GM21381 (cell line): ENCODE data around the gene KIRREL3.

ENCODE experiments used
- ATAC-seq: cut with Tn5 transposase; IDR thresholded peaks from one replicate; pipeline ENCODE4 v1.9.1; 2021; ENCODE audit warnings: mild to moderate bottlenecking, moderate library complexity; ENCODE audit not compliant: unreplicated experiment

KIRREL3 gene

DNA sequence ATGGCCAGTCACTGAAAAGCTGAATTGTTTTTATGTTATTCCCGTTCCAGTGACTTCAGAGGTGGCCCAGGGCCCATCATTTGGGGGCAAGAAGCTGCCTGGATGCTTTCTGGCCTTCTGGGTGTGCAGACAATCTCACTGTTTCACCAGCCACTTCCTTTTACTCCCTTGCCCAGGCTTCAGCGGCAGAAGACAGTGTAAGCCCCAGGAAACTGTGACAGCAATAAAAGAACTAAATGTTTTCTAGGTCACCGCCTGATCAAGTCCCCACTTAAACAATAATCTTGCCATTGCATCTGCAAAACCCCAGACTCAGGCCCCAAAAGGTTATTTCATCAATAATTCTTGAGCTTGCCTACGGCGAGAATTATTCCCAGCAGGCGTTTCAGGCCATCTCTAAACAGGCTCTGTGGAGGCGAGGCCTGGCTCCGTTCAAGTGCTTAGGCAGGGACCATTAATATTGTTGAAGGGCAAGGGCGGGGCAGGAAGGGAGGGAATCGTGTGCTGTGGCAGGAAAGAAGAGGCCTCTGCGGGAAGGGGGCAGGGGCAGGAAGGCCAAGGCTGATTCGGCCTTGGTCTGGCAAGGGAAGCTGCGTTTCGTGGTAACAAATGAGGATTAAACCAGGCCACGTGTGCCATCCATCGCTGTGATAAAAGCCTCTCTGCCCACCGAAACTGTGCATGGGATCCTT is 252.3 kb downstream of the KIRREL3 start:
- ATAC-seq = no peak

DNA sequence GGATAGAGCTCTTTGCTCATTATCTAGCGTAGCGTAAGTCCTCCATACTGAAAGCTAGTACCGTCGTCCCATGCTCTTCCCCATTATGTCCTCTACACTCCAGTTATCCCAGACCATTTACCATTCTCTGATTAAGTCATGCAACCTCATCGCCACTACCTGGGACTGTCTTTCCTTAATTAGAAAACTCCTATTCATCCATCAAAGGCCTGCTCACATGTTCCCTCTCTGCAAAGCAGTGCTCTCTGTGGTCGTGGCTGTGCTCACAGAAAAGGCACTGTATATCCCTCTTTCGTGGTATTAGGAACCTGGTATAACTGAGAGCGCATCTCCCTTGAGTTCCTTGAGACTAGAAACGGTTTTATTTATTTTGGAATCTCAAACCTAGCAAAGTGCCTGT is 253.3 kb downstream of the KIRREL3 start:
- no peak for ATAC-seq

DNA sequence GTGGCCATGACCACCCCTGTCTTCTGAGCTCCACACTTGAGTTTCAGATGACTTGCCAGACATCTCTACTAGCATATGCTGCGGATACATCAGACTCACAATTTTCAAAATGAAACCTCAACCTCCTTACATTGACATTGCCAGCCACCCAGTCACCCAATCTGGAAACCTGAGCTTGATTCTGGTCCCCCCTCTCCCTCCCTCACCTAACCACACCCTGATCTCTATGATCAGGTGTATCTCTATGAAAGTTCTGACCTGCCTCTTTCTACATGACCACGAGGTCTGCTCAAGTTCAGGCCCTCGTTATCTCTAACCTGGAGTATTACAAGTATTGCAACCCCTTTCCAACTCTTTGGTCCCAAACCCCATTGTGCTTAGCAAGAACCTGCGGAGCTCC is 254.1 kb downstream of the KIRREL3 start:
- no peak for ATAC-seq

DNA sequence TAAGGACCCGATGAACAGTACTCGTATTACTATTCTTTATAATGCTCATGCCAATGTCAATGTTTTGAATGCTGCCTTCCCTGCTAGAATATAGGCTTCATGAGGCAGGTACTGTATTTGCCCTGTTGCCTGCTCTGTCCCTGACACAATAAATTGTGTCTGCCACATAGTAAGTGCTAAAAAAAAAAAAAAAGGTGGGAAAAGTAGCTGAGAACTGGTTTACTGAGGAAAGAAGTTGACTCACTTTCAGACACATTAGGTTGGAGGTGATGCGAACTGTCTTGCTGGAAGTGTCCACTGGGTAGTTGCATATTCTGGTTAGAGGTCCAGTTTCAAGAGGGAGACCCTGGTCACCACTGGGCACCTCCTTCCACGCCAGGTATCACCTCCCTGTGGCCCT is 255.9 kb downstream of the KIRREL3 start:
- ATAC-seq = no peak

DNA sequence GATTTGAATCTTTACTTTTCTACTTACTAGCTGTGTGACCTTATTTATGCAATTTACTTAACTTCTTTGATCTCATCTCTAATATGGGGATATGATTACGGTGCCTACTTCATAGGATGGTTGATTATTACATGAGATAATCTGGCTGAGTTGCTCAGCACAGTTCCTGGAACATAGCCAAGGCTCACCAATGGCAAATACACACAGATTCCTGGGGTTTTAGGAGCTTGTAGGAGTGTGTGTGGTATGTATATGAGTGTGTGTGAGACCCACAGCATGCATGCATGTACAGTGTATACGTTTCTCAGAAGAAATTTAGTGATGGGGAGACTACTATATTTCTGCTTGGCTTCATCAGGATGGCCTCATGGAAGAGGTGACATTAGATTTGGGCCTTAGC is 256.9 kb downstream of the KIRREL3 start:
- no peak for ATAC-seq

DNA sequence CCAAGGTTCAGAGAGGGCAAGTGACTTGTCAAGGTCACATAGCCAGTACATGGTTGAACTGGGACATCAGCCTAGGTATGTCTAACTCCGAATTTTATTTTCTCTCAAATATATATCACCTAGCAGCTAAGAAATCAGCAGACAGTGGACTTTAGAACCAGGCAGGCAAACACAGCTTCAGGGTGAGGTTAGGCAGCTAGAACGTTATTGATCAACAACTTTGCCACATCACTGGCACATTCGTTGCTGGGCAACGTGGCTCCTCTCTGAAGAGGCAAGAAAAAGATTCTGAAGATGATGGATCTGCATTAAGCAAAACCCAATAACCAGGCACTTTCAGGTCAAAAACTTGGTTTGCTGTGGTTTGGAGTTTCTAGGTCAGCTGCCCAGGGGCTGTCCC is 258.0 kb downstream of the KIRREL3 start:
- no peak for ATAC-seq

DNA sequence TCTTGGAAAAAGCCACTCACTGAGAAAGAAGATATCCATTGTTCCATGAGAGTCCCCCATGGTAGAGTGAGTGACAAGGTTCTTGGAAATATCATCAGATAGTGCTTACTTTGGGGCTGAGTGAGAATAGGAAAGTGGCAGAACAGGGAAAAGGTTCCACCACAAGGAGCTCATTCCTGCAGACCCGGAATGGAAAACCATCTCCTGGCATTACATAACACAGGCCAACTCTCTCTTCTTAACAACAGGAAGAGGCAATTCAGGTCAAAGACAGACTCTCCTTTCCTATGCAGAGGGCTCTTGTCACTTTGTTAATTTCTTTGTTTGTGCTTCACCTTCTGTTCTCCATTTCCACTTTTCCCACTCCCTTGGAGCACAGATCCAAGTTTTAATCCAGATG is 259.7 kb downstream of the KIRREL3 start:
- ATAC-seq = no peak

DNA sequence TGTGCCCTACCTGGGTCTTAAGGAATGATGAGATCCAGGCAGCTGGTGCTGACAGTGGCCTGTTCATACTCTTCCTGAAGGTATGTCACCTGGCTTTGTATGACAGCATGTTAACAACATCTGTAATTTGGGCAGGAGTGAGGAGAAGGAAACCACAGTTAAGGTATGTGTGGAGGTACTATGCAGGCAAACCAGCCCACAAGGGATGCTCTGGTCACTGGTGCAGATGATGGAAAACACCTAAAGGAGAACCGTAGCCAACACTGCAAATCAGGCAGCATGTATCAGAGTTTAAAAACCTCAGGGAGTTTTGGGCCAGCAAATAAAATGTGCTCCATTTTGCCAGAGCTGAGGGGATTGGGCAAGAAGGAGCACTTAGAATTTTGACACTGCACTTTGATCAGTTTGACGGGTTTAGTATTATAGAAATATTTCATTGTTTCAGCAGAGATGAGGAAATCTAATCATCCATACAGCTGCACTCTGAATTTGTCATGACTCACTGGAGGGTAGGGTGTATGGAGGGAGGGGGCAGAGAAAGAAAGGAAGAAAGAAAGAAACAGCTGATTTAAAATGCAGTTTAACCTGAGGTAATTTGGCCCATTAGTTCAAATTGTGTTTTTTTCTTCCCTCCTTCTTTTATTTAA is 260.9 kb downstream of the KIRREL3 start:
- ATAC-seq = no peak

DNA sequence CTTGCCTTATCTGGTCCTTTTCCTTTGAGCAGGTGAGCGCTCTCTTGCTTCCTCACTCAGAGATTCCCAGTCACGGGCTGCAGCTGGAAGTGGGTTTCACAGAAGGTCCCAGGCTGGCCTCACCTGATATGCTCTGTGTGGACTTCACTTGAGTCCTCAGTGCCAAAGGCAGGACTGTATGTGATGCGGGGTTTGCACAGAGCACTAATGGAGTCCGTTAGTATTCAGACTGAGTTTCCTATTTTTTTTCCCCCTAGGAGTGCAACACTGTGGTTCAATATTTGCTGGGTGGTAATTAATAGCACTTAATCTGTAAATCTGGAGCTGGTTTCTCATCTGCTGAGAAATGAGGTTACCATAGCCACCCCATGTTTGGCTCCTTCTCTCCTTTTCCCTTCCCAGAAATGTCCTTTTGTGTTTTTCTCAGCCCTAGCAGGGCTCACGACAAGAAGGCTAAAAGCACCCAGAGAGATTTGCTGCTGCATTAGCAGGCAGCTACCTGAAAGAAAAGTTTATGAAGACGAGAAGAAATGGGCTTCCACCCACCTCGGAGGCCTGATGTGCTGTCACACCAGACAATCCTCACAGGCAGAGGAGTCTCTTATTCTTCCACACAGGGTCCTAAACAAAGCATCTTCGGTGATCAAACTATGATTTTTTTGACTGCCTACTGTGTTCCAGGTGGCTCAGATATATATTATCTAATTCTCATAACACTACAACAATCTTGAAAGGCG is 262.1 kb downstream of the KIRREL3 start:
- ATAC-seq = no peak

DNA sequence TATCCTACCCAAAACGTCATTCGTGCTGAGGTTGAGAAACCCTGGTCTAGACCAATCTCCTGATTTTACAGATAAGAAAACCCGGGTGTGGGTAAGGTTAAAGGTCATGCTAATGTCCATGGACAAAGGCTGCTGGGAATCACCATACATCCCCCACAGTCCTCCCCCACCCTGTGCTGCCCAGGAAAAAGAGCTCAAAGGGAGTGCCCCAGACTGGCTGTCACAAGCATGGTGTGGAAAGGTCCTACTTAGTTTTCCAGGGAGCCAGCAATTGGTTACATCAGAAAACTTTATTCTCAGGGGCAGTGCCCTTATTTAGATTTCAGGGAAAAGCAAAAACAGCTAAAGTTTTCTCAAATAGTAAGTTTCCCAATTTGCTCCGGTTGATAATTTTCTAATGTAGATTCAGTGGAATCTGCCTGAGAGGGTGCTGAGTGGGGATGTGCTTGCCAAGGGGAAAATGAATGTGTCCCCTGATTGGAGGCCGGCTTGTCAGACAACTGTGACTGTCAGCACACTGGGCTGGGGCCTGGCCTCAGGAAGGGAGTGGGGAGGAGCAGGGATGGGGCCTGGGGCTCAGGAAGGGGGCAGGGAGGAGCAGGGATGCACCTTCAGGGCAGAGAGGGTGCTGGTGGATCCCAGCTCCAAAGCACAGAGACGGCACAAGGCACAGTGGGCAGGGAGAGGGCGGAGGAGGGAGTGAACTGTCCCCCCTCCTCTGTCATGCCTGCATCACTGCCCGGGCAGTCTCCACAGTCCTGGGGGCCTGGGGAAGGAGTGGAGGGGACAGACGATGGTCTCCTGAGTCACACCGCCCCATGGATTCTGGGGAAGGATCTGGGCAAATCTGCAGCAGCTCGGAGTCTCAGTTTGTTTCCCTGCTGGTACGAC is 263.6 kb downstream of the KIRREL3 start:
- ATAC-seq = no peak

DNA sequence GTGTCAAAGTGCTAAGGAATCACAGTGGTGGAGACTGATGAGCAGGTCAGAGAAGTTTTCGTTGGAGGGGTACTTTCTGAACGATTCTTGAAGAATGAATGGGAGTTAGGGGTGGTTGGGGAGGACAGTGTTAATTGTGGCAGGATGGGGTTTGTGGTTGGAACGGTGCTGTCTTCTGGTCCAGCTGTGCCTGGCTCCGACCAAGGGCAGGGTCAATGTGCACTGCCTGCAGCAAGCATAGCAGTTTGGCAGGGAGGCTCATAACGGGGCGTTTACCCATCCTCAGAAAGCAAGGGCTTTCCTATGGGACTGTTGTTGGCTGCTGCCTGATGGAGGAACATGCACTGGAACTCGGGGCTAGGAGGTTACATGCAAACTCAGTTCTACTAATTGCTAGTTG is 265.8 kb downstream of the KIRREL3 start:
- ATAC-seq = no peak

DNA sequence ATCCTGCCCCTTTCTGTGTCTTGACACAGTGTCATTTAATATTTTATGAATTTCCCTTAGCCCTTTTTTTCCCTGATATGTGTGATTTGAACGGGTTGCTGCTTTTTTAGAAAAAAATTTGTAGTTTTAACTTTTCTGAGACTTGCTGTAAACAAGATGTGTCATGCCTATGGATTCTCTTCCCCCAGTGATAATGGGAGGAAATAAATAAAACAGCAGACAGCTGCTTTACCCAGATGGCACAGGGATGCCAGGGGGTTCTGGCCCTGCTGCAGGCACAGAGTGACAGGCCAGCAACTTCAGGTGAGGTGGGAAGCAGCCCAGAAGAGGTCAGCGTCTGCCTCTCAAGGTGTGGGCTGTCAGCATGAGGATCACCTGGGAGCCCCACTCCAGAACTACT is 266.9 kb downstream of the KIRREL3 start:
- ATAC-seq = no peak

DNA sequence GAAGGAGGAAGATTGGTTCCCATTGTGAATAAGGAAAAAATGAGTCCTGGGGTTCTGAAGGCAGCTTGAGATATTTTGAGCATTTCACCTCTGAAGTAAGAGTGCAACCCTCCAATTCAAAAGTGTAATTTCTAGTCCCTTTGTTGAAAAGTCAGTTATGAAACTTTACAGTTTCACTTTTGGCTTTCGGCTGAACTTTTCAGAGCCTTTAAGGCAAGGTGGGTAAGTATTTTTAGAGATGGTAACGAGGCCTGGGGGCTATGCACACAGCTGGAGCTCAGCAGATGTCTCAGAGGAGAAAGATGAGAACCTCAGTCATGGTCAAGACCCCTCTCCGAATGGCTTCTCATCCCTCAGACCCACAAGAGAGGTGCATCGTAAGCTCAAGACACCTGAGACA is 267.6 kb downstream of the KIRREL3 start:
- ATAC-seq = peak; percentile 71

DNA sequence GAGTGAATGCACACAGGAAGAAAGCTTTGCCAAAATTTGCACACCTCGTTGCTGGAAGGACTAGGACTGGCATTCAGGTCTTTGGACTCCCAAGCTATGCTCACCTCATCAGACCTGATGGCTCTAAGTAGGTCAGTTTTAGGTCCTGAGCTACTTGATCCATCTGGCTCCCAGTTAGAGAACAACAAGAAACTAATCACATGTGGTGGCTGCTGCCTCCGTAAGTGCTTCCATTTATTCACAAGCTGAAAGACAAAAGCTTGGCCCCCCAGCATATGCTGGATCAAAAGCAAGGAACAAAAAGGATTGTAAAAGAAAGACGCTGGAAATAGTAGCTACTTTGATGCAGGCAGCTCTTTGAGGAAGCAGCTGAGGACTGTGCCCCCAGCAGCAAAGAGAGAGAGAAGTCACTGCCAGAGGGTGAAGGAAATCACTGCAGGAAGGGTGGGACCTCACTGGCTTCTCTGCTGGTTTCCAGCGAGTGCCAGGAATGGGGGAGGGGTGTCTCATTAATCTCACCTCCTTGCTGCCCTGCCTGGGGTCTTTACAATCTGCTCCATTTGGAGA is 268.9 kb downstream of the KIRREL3 start:
- no peak for ATAC-seq

DNA sequence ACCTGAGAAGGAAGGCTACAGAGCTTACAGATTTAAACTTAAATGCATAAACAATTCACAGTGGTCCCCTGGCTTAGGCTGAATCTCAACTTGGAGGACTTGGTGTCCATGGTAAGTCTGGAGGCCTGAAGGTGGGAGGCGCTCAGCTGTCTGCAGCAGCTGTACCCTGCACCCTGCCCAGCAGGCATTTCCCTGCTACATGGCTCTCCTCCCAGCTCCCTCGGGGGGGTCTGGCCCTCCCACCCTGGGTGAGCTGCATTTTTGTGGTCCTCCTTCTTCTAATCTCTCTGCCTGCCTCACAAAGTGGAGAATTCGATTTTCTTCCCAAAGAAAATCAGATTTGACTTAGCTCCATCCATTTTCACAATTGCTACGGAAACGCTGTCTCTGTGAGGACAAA is 273.2 kb downstream of the KIRREL3 start:
- no peak for ATAC-seq

DNA sequence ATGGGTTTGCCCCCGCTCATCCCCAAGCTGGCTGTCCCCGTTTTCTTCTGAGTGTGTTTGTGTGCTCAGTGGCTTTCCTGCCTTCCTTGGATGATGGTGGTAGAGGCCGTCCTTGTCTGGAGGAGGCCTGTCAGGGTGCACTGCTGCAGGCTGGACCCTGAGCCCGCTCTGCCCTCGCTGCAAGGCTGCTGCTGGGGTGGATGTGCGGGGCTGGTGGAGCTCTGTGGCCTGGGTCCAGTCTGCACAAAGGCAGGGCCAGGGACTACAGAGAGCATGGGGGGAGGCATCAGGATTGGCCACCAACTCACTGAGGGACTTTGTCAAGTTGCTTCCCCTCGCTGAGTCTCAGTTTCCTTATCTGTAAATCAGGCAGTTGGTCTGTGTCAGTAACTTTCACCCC is 275.0 kb downstream of the KIRREL3 start:
- no peak for ATAC-seq

DNA sequence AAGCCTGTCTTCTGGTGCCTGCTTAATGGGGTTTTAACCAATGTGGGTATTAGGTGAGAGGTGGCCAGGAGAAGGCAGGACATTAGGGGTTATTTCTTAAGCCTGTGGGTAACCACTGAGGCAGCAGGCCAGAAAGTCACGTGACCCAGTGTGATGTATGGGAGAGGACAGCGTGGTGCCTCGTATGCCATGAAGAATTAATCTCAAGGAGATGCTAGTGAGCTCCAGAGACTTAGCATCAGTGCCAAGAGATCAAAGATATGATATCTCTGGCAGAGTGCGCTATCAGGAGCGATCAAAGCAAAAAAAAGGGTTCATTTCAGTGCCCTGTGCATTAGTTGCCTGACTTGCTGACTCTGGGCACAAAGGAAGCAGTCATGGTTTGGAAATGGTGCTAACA is 275.5 kb downstream of the KIRREL3 start:
- ATAC-seq = no peak

DNA sequence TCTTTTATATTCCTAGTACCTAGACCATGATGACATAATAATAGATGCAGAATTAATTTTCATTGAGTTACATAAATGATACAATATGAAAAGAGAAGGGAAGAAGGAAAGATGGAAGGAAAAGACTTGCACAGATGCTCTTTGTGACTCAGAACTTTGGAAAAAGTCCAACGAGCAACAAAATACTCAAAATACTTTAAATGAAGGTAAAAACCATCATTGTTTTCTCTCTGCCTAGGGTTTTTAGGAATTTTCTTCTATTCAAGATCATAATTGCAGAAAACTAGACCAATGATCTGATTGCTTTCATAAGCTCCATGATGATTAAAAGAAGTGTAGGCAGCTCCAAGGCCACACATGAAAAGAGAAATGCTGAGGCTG is 276.9 kb downstream of the KIRREL3 start:
- no peak for ATAC-seq

DNA sequence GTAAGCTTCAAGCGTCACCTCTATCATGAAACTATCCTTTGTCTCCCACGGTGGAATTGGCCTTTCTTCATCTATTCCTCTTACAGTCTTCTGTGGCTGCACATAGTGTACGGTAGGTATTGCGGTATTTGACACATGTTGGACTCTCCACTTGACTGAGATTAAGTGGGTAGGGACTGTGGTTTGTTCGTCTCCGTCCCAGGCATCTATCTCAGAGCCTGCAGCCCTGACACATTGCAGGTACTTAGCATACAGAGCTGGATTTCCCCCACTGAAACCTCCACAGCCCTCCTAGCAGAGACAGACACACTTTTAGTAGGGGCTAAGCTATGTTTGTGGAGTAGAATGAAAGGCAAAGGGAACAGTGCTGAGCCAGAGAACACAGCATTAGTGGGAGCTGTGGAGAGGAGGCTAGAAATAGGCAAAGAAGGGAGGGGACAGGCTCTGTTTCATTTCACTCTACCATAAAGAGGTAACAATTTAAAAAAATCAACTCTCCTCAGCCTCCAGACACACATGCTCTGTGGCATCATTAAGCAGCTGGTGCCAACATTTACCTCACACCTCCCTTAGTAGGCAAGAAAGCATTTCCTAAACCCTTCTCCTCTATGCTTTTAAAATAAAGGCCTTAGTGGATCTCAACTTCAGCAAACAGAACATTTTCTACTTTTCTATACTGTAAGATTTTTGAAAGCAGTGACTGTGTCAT is 277.5 kb downstream of the KIRREL3 start:
- ATAC-seq = no peak

DNA sequence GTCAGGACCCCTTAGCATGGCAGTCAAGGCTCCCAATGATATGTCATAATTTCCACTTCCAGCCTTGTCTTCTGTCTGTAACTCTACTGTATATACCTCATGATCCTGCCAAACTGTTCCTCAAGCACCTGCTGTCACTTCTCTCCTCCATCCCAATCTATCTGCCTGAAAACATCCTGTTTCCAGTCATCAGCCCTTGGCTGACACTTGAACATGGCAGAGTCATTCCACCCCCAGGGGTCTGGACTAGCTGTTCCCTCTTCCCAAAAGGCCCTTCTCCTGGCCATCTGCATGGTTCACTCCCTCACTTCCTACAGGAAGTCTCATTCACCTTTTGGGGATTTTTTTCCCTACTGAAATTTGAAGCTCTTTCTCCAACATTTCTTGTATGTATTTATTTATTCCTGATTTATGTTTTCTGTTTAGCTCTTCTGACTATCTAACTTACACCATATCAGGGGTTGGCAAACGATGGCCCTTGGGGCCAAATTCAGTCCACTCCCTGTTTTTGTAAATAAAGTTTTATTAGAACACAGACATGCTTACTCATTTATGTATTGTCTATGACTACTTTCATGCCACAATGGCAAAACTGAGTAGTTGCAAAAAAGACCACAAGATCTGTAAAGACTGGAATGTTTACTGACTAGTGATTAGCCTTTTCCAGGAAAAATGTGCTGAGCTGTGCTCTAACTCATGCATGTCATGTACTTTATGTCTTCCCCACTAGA is 278.4 kb downstream of the KIRREL3 start:
- ATAC-seq = no peak
